SH-SY5Y (cell line): Measurements from ENCODE around the gene PSMD6.

Experiments
- GATA2 ChIP-seq: IDR thresholded peaks from 2 replicates; pipeline ENCODE4 v1.6.1; 2011; ENCODE audit warnings: mild to moderate bottlenecking, low read depth, low read length
- GATA3 ChIP-seq: IDR thresholded peaks from 2 replicates; pipeline ENCODE4 v1.6.1; 2011; ENCODE audit warnings: low read depth, mild to moderate bottlenecking, low read length, moderate library complexity

- TF ChIP-seq GATA2 (no peak), GATA3 (no peak)
These were observed 41.3 kb downstream of the PSMD6 start for GRCh38 chr3:63981980-63982379.
